Esophagus squamous epithelium (tissue), 4 donors: ENCODE measurements around the gene CLDN4.

Experiments
- CTCF ChIP-seq, 6 experiments: fragments of 450-650 bp in 4 of 6; fragments of 200-600 bp in 2 of 6; sonication (generic) in 2 of 6; IDR thresholded peaks; one replicate each; pipeline ENCODE4 v1.5.1; 2016 to 2019; ENCODE audit warnings: antibody characterized with exemption in 6 of 6, mild to moderate bottlenecking in 4 of 6, moderate library complexity in 4 of 6
- POLR2A ChIP-seq, 4 donors: fragments of 450-650 bp; IDR thresholded peaks; one replicate each; pipeline ENCODE4 v1.6.1; 2017; ENCODE audit warnings: antibody characterized with exemption in 4 of 4, mild to moderate bottlenecking in 4 of 4, moderate library complexity in 3 of 4

GRCh38 chr7:73828972-73829371, 1.8 kb upstream of the CLDN4 start:
- TF ChIP-seq CTCF (IDR thresholded peaks at IDR 0.05) (no peak), POLR2A (IDR thresholded peaks at IDR 0.05) (no peak)
